Measurements from ENCODE around the gene EOMES. TPM values are rescaled to one million over a fixed set of nuclear protein-coding genes. Genes with fewer than 3 reads are reported as not detected.

The EOMES gene
- total and polyA plus RNA-seq, 2 of the 4 experiments (the other 2 are of a cell fraction), result not detected

- H2AK9ac ChIP-seq (replicated peaks; ENCODE audit: low read depth, low read length, poor library complexity), result no peak overlapping the region
- no peak overlapping the region for H2BK15ac ChIP-seq (ENCODE audit: low read depth, low read length)
- H2AK5ac ChIP-seq (ENCODE audit: low read depth, low read length), result no peak overlapping the region
- no peak overlapping the region for H2BK5ac ChIP-seq (ENCODE audit: low read depth, low read length, poor library complexity, severe bottlenecking)
- H3K4ac ChIP-seq (ENCODE audit: low read depth, low read length), result no peak overlapping the region
- intact Hi-C loops (cut with micrococcal nuclease) (no loop called here), in situ Hi-C loops (cut with MboI; ENCODE audit: low sequenced_read_pairs) (no loop called here), dilution Hi-C loops (cut with HindIII; ENCODE audit: low sequenced_read_pairs, unreplicated experiment) (no loop called here)
- no TSS peak for BruUV-seq (replicated peaks)
- H3K27ac ChIP-seq (ENCODE audit: insufficient read depth, low read length), result no peak overlapping the region
- H3K4me1 ChIP-seq (ENCODE audit: control insufficient read depth, insufficient read depth, low read length), result no peaks in the 10 kb centered on the region
- no peak overlapping the region for H4K91ac ChIP-seq (ENCODE audit: insufficient read depth, low read depth, low read length)
- H3K23ac ChIP-seq (ENCODE audit: low read depth, low read length), result no peak overlapping the region
- H3K14ac ChIP-seq (replicated peaks; ENCODE audit: low read depth, low read length), result no peak overlapping the region
- H4K20me1 ChIP-seq (ENCODE audit: insufficient read depth, low read length), result no peaks in the 10 kb centered on the region
- H2BK20ac ChIP-seq (ENCODE audit: low read depth, low read length), result no peak overlapping the region
- no peak overlapping the region for H4K8ac ChIP-seq (ENCODE audit: low read depth in 2 of 2, low read length in 2 of 2)
- no peak overlapping the region for H3K9ac ChIP-seq (ENCODE audit: low read depth, low read length)
- H3K4me3 ChIP-seq (ENCODE audit: insufficient read depth, low read depth, low read length), result no peak overlapping the region
- ChIA-PET CTCF (no interaction called here), POLR2A (ENCODE audit: unreplicated experiment) (no interaction called here)
- no peaks in the 10 kb centered on the region for H3K9me3 ChIP-seq (ENCODE audit: control insufficient read depth, insufficient read depth, low read length)
- DNase-seq (no peak), ATAC-seq (ENCODE audit: low read depth) (no peak)
- H3K18ac ChIP-seq (ENCODE audit: low read depth, low read length), result no peak overlapping the region
- H3K79me1 ChIP-seq (ENCODE audit: low read depth in 1 of 2, low read length in 2 of 2), result no peaks in the 10 kb centered on the region
- no peak overlapping the region for H3K4me2 ChIP-seq (ENCODE audit: low read depth, low read length)
- TF ChIP-seq CTCF (conservative IDR thresholded peaks at IDR 0.05; ENCODE audit: low read depth, low read length) (no peak), POLR2A (IDR thresholded peaks at IDR 0.05; ENCODE audit: low read depth, low read length) (no peak), RCOR1 (IDR thresholded peaks at IDR 0.05; ENCODE audit: insufficient replicate concordance, low read length) (no peak), CHD1 (IDR thresholded peaks at IDR 0.05; ENCODE audit: low read depth, low read length) (no peak), RAD21 (IDR thresholded peaks at IDR 0.05; ENCODE audit: low read length) (no peak), ELK1 (IDR thresholded peaks at IDR 0.05; ENCODE audit: borderline replicate concordance, low read depth, low read length) (no peak), CEBPB (IDR thresholded peaks at IDR 0.05; ENCODE audit: low read depth, low read length) (no peak), MXI1 (IDR thresholded peaks at IDR 0.05; ENCODE audit: borderline replicate concordance, low read depth, low read length) (no peak)
- WGBS, 2 experiments (ENCODE audit: extremely low coverage in 2 of 2, insufficient read length in 1 of 2), result no CpG with 5 or more reads among the region's 1 CpG
- H4K5ac ChIP-seq (ENCODE audit: low read depth, low read length), result no peak overlapping the region
- H3K27me3 ChIP-seq (ENCODE audit: control insufficient read depth, insufficient read depth, low read length), result no peaks in the 10 kb centered on the region; the same call in 1 of the 2 replicates
- no peaks in the 10 kb centered on the region for H3K9me1 ChIP-seq (ENCODE audit: insufficient read depth, low read length)
- H2BK120ac ChIP-seq (ENCODE audit: low read depth, low read length), result no peak overlapping the region
- H3K36me3 ChIP-seq (ENCODE audit: control insufficient read depth, insufficient read depth, low read length), result no peaks in the 10 kb centered on the region
- no peak overlapping the region for H2AFZ ChIP-seq (replicated peaks; ENCODE audit: low read length, poor library complexity)
- H3K56ac ChIP-seq (ENCODE audit: extremely low read depth, insufficient read depth, low read length), result no peak overlapping the region
These were observed 27.5 kb upstream of the EOMES start for GRCh38 chr3:27749643-27750042.
